Loucy (cell line): Measurements from ENCODE around the gene CHST11.

ENCODE experiments used
- H2AFZ ChIP-seq: fragments of 200-600 bp; sonication (generic); 2 replicates; pipeline ENCODE4 v1.6.0; 2016; ENCODE audit warnings: antibody characterized with exemption, mild to moderate bottlenecking, low read length, moderate library complexity
- H3F3A ChIP-seq: fragments of 200-600 bp; 2 replicates; pipeline ENCODE4 v1.6.0; 2016; ENCODE audit warnings: antibody characterized with exemption, low read depth, mild to moderate bottlenecking
- H3K27me3 ChIP-seq: fragments of 200-600 bp; sonication (generic); 2 replicates; pipeline ENCODE4 v1.6.1; 2014; ENCODE audit warnings: low read length, mild to moderate bottlenecking; ENCODE audit not compliant: insufficient read depth, poor library complexity, severe bottlenecking
- H3K36me3 ChIP-seq: fragments of 200-600 bp; sonication (generic); 2 replicates; pipeline ENCODE4 v1.6.1; 2016; ENCODE audit warnings: low read length; ENCODE audit not compliant: insufficient read depth
- H3K4me1 ChIP-seq: fragments of 200-600 bp; sonication (generic); 2 replicates; pipeline ENCODE4 v1.5.1; 2014; ENCODE audit warnings: low read length, mild to moderate bottlenecking; ENCODE audit not compliant: insufficient read depth, poor library complexity, severe bottlenecking
- H3K4me2 ChIP-seq: fragments of 200-600 bp; sonication (generic); 2 replicates; pipeline ENCODE4 v1.6.0; 2014; ENCODE audit warnings: antibody characterized with exemption, low read length, low read depth, mild to moderate bottlenecking; ENCODE audit not compliant: poor library complexity, severe bottlenecking
- H3K4me3 ChIP-seq: fragments of 200-600 bp; sonication (generic); 2 replicates; pipeline ENCODE4 v1.5.1; 2014; ENCODE audit warnings: low read length, mild to moderate bottlenecking, mixed read lengths; ENCODE audit not compliant: poor library complexity, severe bottlenecking
- H3K79me2 ChIP-seq: fragments of 200-600 bp; sonication (generic); 2 replicates; pipeline ENCODE4 v1.6.1; 2014; ENCODE audit warnings: low read length; ENCODE audit not compliant: insufficient read depth
- H3K9ac ChIP-seq: fragments of 200-600 bp; sonication (generic); 2 replicates; pipeline ENCODE4 v1.6.0; 2014; ENCODE audit warnings: mild to moderate bottlenecking, low read depth, low read length, moderate library complexity; ENCODE audit not compliant: poor library complexity, severe bottlenecking
- H3K9me2 ChIP-seq: fragments of 200-600 bp; sonication (generic); replicated peaks from 2 replicates; pipeline ENCODE4 v1.6.1; 2016; ENCODE audit warnings: low read depth, low read length, mixed read lengths
- H3K9me3 ChIP-seq: fragments of 200-600 bp; sonication (generic); 2 replicates; pipeline ENCODE4 v1.6.1; 2014; ENCODE audit warnings: mild to moderate bottlenecking, antibody characterized with exemption, low read length, low read depth; ENCODE audit not compliant: insufficient read depth
- H4K20me1 ChIP-seq: fragments of 200-600 bp; sonication (generic); 2 replicates; pipeline ENCODE4 v1.6.0; 2014; ENCODE audit warnings: antibody characterized with exemption, low read length, mild to moderate bottlenecking; ENCODE audit not compliant: insufficient read depth, poor library complexity, severe bottlenecking
- EZH2phosphoT487 ChIP-seq: fragments of 200-600 bp; IDR thresholded peaks from 2 replicates; pipeline ENCODE4 v1.6.1; 2018; ENCODE audit warnings: antibody characterized with exemption, mild to moderate bottlenecking, moderate library complexity, borderline replicate concordance
- TF ChIP-seq, protein P1 (sequence below): fragments of 200-600 bp; sonication (generic); conservative IDR thresholded peaks from 2 replicates; pipeline ENCODE4 v1.5.1; 2014; ENCODE audit warnings: mild to moderate bottlenecking, antibody characterized with exemption, low read length

The CHST11 gene

DNA sequence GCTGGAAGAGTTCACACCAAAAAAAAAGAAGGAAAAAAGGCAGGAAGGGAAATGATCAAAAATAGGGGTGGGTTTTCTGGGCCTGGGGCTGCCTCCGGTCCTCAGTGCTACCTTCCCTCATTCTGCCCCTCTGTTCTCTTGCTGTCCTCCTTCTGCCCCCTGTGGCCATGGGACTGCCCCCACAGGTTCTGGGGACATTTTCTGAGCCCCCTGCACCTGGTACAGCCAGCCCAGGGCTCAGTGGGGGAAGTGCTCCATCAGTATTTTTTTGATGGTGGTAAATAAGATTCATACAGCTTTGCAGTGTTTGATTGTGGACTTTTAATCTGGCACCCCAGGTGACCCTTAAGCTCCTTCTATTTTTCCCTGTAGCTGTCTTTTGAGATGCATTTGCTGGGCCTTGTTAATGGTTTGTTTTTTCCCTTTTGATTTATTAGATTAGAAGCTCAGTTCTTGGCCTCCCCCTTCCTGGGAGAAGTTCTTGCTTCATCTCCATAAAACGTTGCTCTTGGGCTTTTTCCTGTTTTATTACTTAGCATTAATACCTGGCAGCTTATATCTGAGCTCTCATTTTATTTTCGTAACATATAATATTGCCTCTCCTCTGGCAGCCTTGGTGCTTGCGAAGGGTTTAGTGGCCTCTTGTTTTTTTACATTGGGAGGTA is 43.1 kb downstream of the CHST11 start:
- Histone ChIP-seq H3K9me2 (no peaks in the 10 kb centered on the region), H3K79me2 (peaks cover 100% of the 10 kb centered on the region), H3K36me3 (peaks cover 62% of the 10 kb centered on the region; the same call in 1 of the 2 replicates), H3F3A (peaks cover 9% of the 10 kb centered on the region; the same call in 1 of the 2 replicates), H3K4me1 (peaks cover 90% of the 10 kb centered on the region), H2AFZ (no peak overlapping the region), H3K27me3 (no peaks in the 10 kb centered on the region), H3K9me3 (no peaks in the 10 kb centered on the region), H3K9ac (peak overlapping the region; percentile 58), H3K4me2 (peak overlapping the region; percentile 63), H3K4me3 (peak overlapping the region; percentile 44), H4K20me1 (peaks cover 99% of the 10 kb centered on the region)
- no peak for TF ChIP-seq EZH2phosphoT487
- TF ChIP-seq, protein P1, sequence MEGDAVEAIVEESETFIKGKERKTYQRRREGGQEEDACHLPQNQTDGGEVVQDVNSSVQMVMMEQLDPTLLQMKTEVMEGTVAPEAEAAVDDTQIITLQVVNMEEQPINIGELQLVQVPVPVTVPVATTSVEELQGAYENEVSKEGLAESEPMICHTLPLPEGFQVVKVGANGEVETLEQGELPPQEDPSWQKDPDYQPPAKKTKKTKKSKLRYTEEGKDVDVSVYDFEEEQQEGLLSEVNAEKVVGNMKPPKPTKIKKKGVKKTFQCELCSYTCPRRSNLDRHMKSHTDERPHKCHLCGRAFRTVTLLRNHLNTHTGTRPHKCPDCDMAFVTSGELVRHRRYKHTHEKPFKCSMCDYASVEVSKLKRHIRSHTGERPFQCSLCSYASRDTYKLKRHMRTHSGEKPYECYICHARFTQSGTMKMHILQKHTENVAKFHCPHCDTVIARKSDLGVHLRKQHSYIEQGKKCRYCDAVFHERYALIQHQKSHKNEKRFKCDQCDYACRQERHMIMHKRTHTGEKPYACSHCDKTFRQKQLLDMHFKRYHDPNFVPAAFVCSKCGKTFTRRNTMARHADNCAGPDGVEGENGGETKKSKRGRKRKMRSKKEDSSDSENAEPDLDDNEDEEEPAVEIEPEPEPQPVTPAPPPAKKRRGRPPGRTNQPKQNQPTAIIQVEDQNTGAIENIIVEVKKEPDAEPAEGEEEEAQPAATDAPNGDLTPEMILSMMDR, result peak; percentile 12; the same call in 1 of the 2 replicates

DNA sequence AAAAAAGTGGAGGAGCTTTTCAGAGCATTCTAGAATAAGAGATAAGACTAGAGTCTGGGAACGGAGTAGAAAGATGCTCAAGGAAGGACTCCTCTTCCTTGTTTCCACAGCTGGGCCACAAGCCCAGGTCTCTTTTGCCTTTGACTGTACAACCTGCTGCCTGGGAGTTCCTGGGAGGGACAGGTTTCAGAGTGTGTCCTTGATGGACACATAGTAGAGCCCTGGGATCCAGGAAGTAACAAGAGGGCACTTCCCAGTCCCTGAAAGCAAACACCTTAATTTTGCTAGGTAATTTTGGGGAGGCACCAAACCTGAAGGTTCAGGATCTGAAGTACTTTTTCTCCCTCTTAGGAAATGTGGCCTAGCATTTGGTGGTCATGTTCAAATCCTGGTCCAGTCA is 44.4 kb downstream of the CHST11 start:
- H3K9ac ChIP-seq, result peak overlapping the region; percentile 14

DNA sequence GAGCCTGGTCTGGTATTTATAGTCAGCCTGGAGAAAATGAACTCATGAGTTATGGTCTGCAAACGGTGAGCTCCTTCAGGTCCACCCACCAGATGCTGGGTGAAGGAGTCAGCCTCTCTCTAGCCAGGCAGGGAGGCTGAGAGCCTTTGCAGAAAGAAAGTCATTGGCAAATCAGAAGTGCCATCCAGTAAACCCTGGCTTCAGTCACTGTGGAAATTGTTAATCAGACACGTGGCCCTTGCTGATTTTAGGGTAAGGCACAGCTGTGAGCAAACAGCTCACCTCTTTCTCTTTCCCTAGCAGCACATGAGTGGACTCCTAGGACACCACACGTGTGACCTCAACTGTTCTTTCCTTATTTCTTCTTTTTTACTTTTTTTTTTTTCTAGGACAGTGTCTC is 44.9 kb downstream of the CHST11 start:
- no peak overlapping the region for H3K9ac ChIP-seq
- peaks cover 9% of the 10 kb centered on the region; the same call in 1 of the 2 replicates for H3F3A ChIP-seq
- no peaks in the 10 kb centered on the region for H3K9me2 ChIP-seq
- H2AFZ ChIP-seq, result no peak overlapping the region
- H3K4me2 ChIP-seq, result peak overlapping the region; percentile 32
- peaks cover 100% of the 10 kb centered on the region for H4K20me1 ChIP-seq
- no peak overlapping the region for H3K4me3 ChIP-seq
- H3K27me3 ChIP-seq, result no peaks in the 10 kb centered on the region
- H3K79me2 ChIP-seq, result peaks cover 100% of the 10 kb centered on the region
- no peaks in the 10 kb centered on the region for H3K9me3 ChIP-seq
- H3K36me3 ChIP-seq, result peaks cover 56% of the 10 kb centered on the region; the same call in 1 of the 2 replicates
- no peak for TF ChIP-seq EZH2phosphoT487
- TF ChIP-seq, protein P1, result no peak
- H3K4me1 ChIP-seq, result peaks cover 96% of the 10 kb centered on the region

More for the DNA sequence above, 44.4 kb downstream of the CHST11 start:
- Histone ChIP-seq H3K36me3 (peaks cover 56% of the 10 kb centered on the region; the same call in 1 of the 2 replicates), H3K27me3 (no peaks in the 10 kb centered on the region), H3K9me2 (no peaks in the 10 kb centered on the region), H3K9me3 (no peaks in the 10 kb centered on the region), H3K4me2 (peak overlapping the region; percentile 10), H3K4me1 (peaks cover 95% of the 10 kb centered on the region), H4K20me1 (peaks cover 100% of the 10 kb centered on the region), H3K79me2 (peaks cover 100% of the 10 kb centered on the region), H3K4me3 (no peak overlapping the region), H2AFZ (no peak overlapping the region), H3F3A (peaks cover 9% of the 10 kb centered on the region; the same call in 1 of the 2 replicates)
- TF ChIP-seq, protein P1, result no peak
- no peak for TF ChIP-seq EZH2phosphoT487
